ENCODE measurements around the gene EPHA6. TPM values are rescaled to one million over a fixed set of nuclear protein-coding genes. Genes with fewer than 3 reads are reported as not detected.
"Not testable (repeated sequence)": the region's sequence is repeated elsewhere in the genome, so short reads cannot be mapped to it uniquely, and the experiment has no call there.

Gene EPHA6
- total RNA-seq, 2 experiments from 2014 or later: not detected

GRCh38 chr3:97259263-97259662 is 444.9 kb downstream of the EPHA6 start:
- ChIA-PET POLR2A (no interaction called here), CTCF (no interaction called here)

GRCh38 chr3:97264180-97264579 is 449.8 kb downstream of the EPHA6 start:
- CTCF ChIA-PET: no interaction called here
- POLR2A ChIA-PET: no interaction called here

GRCh38 chr3:97265237-97266005 is 451.0 kb downstream of the EPHA6 start:
- POLR2A ChIA-PET: no interaction called here
- CTCF ChIA-PET: no interaction called here

- ChIA-PET POLR2A (no interaction called here), CTCF (no interaction called here)
Measured at GRCh38 chr3:97269202-97269601, 454.8 kb downstream of the EPHA6 start.

GRCh38 chr3:97276879-97277550 is 462.6 kb downstream of the EPHA6 start:
- CTCF ChIA-PET: not testable (repeated sequence)

GRCh38 chr3:97277708-97278107 is 463.3 kb downstream of the EPHA6 start:
- POLR2A ChIA-PET: no interaction called here
- CTCF ChIA-PET: no interaction called here

More at GRCh38 chr3:97276879-97277550, 462.6 kb downstream of the EPHA6 start:
- POLR2A ChIA-PET: not testable (repeated sequence)

GRCh38 chr3:97278506-97278905 is 464.1 kb downstream of the EPHA6 start:
- ChIA-PET CTCF (no interaction called here), POLR2A (no interaction called here)

- CTCF ChIA-PET: no interaction called here
- POLR2A ChIA-PET: no interaction called here
Measured at GRCh38 chr3:97291901-97292300, 477.5 kb downstream of the EPHA6 start.

- ChIA-PET CTCF (no interaction called here), POLR2A (no interaction called here)
Measured at GRCh38 chr3:97293596-97294131, 479.3 kb downstream of the EPHA6 start.

- CTCF ChIA-PET: no interaction called here
- POLR2A ChIA-PET: no interaction called here
Measured at GRCh38 chr3:97297032-97297431, 482.6 kb downstream of the EPHA6 start.

- ChIA-PET POLR2A (no interaction called here), CTCF (no interaction called here)
Measured at GRCh38 chr3:97301114-97301513, 486.7 kb downstream of the EPHA6 start.

GRCh38 chr3:97306226-97306625 is 491.8 kb downstream of the EPHA6 start:
- POLR2A ChIA-PET: no interaction called here
- CTCF ChIA-PET: no interaction called here

GRCh38 chr3:97338375-97338774 is 524.0 kb downstream of the EPHA6 start:
- ChIA-PET CTCF (no interaction called here), POLR2A (no interaction called here)

GRCh38 chr3:97340940-97341339 is 526.5 kb downstream of the EPHA6 start:
- CTCF ChIA-PET: no interaction called here
- POLR2A ChIA-PET: no interaction called here

GRCh38 chr3:97347780-97348179 is 533.4 kb downstream of the EPHA6 start:
- CTCF ChIA-PET: no interaction called here
- POLR2A ChIA-PET: no interaction called here

GRCh38 chr3:97350971-97351370 is 536.6 kb downstream of the EPHA6 start:
- CTCF ChIA-PET: no interaction called here
- POLR2A ChIA-PET: no interaction called here

- POLR2A ChIA-PET: no interaction called here
Measured at GRCh38 chr3:97353176-97353575, 538.8 kb downstream of the EPHA6 start.

GRCh38 chr3:97359977-97360376 is 545.6 kb downstream of the EPHA6 start:
- CTCF ChIA-PET: no interaction called here
- POLR2A ChIA-PET: no interaction called here

More at GRCh38 chr3:97353176-97353575, 538.8 kb downstream of the EPHA6 start:
- CTCF ChIA-PET: no interaction called here

- POLR2A ChIA-PET: no interaction called here
- CTCF ChIA-PET: no interaction called here
Measured at GRCh38 chr3:97360804-97361203, 546.4 kb downstream of the EPHA6 start.

GRCh38 chr3:97384583-97384982 is 570.2 kb downstream of the EPHA6 start:
- ChIA-PET CTCF (no interaction called here), POLR2A (no interaction called here)

GRCh38 chr3:97388774-97389173 is 574.4 kb downstream of the EPHA6 start:
- CTCF ChIA-PET: no interaction called here
- POLR2A ChIA-PET: no interaction called here

GRCh38 chr3:97389936-97390335 is 575.5 kb downstream of the EPHA6 start:
- POLR2A ChIA-PET: no interaction called here
- CTCF ChIA-PET: no interaction called here

All from activated CD8-positive, alpha-beta memory T cell treated with anti-CD3 and anti-CD28 coated beads for 36 hours (primary cell).